Spinal cord (tissue), 10 donors: ENCODE data around the gene WDR54. TPM values are rescaled to one million over a fixed set of nuclear protein-coding genes. Genes with fewer than 3 reads are reported as not detected.

Experiments used
- DNase-seq, 6 donors: peaks; one replicate each; pipeline versions ENCODE4 v3.0.0 to v3.0.0-alpha.2; 2013 to 2015; ENCODE audit warnings: low spot score in 6 of 6, low read depth in 4 of 6
- H3K27ac ChIP-seq: one replicate; pipeline ENCODE4 v1.5.1; 2013; ENCODE audit warnings: low read depth, low read length, control low read depth
- H3K27me3 ChIP-seq: one replicate; pipeline ENCODE4 v1.6.1; 2013; ENCODE audit warnings: low read length; ENCODE audit not compliant: control insufficient read depth, insufficient read depth
- H3K36me3 ChIP-seq: one replicate; pipeline ENCODE4 v1.6.1; 2013; ENCODE audit warnings: low read length; ENCODE audit not compliant: control insufficient read depth, insufficient read depth
- H3K4me1 ChIP-seq: one replicate; pipeline ENCODE4 v1.6.1; 2013; ENCODE audit warnings: low read length; ENCODE audit not compliant: control insufficient read depth, insufficient read depth
- H3K4me3 ChIP-seq: one replicate; pipeline ENCODE4 v1.5.1; 2013; ENCODE audit warnings: low read depth, low read length, control low read depth
- H3K9me3 ChIP-seq: one replicate; pipeline ENCODE4 v1.6.1; 2013; ENCODE audit warnings: low read length; ENCODE audit not compliant: control insufficient read depth, insufficient read depth
- WGBS: methylation state at CpG from one replicate; pipeline ENCODE4 v1.1.5; 2013; ENCODE audit warnings: missing lambda C conversion rate; ENCODE audit not compliant: insufficient coverage; 5-methylcytosine and 5-hydroxymethylcytosine counted together
- polyA plus RNA-seq, 2 donors: library from polyadenylated mRNA; unstranded; fragments of 120-200 nt; gene quantifications; one replicate each; pipeline ENCODE4 v1.2.1, GENCODE V29; 2013; ENCODE audit not compliant: insufficient read length in 2 of 2
- total RNA-seq, 2 donors: library from RNA; depleted of rRNA in 1 of 2; stranded (reverse); fragments of 120-200 nt in 1 of 2; fragments of >200 nt in 1 of 2; gene quantifications; one replicate each; pipeline versions ENCODE4 v1.2.3 to v1.2.4, GENCODE V29; 2013 to 2014
- donor health status: healthy.

WDR54 gene
- total and polyA plus RNA-seq, 4 donors, result 17.0 to 40.5 (median 37.7) TPM

DNA sequence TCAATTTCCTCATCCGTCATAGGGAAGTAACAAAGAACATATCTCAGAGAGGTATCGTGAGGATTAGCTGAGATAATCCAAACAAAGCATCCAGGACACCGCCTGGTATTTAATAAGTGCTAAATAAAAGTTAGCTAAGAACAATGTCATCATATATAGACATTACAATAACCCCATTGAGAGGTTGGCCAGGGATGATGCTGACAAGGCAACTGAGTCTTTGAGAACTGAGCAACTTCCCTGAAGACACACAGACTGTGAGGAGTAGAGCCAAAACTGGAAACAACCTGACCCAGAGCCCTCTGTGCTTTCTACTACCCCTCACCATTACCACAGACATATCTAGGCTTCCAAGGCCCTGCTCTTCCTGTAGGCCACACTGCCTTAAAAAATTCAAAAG, 39.8 kb upstream of the WDR54 start:
- no CpG with 5 or more reads among the region's 3 CpGs for WGBS

DNA sequence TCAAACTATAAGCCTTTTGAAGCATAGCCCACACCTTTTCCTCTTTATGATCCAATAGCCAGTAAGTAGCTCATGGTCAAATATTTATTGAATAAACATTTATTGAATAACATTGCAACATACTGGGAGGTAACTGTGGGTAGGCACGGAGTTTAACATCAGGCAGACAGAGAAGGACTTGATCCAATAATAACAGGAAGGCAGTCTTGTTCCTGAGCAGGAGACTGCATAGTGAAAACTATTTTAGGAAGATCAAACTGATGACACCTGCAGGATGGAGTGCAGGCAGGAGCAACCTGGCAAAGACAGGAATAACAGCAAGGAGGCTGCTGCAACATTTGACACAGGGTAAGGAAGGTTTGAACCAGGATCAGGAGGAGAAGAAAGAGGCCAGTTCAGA, 38.3 kb upstream of the WDR54 start:
- peak in 1 of 6 donors; percentile 38 for DNase-seq
- Histone ChIP-seq H3K36me3 (no peaks in the 10 kb centered on the region), H3K27me3 (no peaks in the 10 kb centered on the region), H3K4me1 (peaks cover 17% of the 10 kb centered on the region), H3K9me3 (no peaks in the 10 kb centered on the region), H3K27ac (no peak overlapping the region), H3K4me3 (no peak overlapping the region)
- WGBS, result no CpG with 5 or more reads among the region's 1 CpG

More for the DNA sequence above, 39.8 kb upstream of the WDR54 start:
- Histone ChIP-seq H3K27ac (no peak overlapping the region), H3K36me3 (peaks cover 13% of the 10 kb centered on the region), H3K4me3 (no peak overlapping the region), H3K4me1 (peaks cover 22% of the 10 kb centered on the region), H3K27me3 (no peaks in the 10 kb centered on the region), H3K9me3 (no peaks in the 10 kb centered on the region)
- DNase-seq, result no peak

DNA sequence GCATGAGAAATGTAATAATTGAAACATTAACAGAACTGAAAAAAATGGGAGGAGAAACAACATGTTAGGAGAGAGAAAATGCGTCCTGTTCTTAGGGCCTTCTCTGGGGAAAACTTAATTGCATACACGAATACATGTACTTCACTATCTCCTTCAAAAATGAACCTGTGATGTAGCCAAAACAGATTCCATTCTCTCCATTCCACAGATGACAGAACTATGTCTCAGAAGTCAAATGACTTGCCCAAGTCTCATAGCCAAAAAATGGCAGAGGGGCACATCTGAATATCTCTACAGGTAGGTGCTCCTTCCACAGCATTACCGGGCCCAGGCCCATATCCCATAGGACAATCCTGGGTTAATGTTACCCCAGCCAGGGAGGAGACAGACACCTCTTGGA, 37.5 kb upstream of the WDR54 start:
- no peaks in the 10 kb centered on the region for H3K27me3 ChIP-seq
- peaks cover 17% of the 10 kb centered on the region for H3K4me1 ChIP-seq
- H3K4me3 ChIP-seq, result no peak overlapping the region
- no peaks in the 10 kb centered on the region for H3K36me3 ChIP-seq
- no peak for DNase-seq
- H3K27ac ChIP-seq, result no peak overlapping the region
- H3K9me3 ChIP-seq, result no peaks in the 10 kb centered on the region
- WGBS, result 100% methylated on average over 1 of the region's 3 CpGs

DNA sequence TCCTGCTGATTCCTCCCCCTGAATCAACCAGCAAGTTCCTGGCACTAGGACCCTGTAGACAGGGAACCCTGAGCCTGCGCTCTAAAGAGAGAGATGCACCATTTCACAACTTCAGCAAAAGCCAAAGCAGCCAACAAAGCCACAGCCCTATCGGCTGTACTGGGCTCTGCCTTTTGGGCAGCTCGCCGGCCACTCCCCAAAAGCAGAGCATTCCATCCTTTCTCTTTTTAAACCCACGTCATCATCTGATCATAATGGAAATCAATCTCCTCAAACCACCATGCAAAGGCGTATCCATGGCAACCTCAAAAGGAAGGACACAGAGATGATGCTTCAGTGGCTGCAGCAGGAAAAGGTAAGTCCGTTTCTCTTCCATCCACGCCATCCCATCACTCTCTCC, 36.1 kb upstream of the WDR54 start:
- Histone ChIP-seq H3K27ac (no peak overlapping the region), H3K36me3 (no peaks in the 10 kb centered on the region), H3K4me3 (peak overlapping the region; percentile 26), H3K4me1 (peaks cover 5% of the 10 kb centered on the region), H3K27me3 (no peaks in the 10 kb centered on the region), H3K9me3 (no peaks in the 10 kb centered on the region)
- WGBS, result 42% methylated on average over 6 of the region's 8 CpGs
- peak in 5 of 6 donors; percentile 51 to 93 (median 70) for DNase-seq

GRCh38 chr2:74387346-74387745, 34.2 kb upstream of the WDR54 start:
- Histone ChIP-seq H3K27me3 (no peaks in the 10 kb centered on the region), H3K4me3 (no peak overlapping the region), H3K36me3 (no peaks in the 10 kb centered on the region), H3K4me1 (peaks cover 2% of the 10 kb centered on the region), H3K9me3 (no peaks in the 10 kb centered on the region), H3K27ac (no peak overlapping the region)
- 100% methylated on average over 1 of the region's 1 CpG for WGBS
- DNase-seq, result no peak

DNA sequence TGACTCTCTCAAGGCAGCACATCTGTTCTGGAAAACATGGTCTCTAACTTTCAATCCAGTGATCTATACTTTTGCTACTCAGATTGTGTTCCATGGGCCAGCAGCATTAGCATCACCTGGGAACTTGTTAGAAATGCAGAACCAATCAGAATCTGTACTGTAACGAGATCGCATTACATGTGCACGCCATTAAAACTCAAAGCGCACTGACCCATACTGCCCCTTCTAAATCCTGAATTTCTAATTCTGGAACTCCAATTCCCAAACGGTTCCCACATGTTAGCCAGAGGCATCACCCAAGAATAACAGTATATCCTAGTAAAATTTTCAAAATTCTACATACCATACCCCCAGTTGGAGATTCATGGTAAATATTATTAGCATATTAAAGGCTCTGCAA, 30.9 kb upstream of the WDR54 start:
- Histone ChIP-seq H3K27ac (no peak overlapping the region), H3K4me1 (peaks cover 4% of the 10 kb centered on the region), H3K36me3 (no peaks in the 10 kb centered on the region), H3K9me3 (no peaks in the 10 kb centered on the region), H3K4me3 (peak overlapping the region; percentile 56), H3K27me3 (no peaks in the 10 kb centered on the region)
- no peak for DNase-seq
- 48% methylated on average over 4 of the region's 5 CpGs for WGBS

DNA sequence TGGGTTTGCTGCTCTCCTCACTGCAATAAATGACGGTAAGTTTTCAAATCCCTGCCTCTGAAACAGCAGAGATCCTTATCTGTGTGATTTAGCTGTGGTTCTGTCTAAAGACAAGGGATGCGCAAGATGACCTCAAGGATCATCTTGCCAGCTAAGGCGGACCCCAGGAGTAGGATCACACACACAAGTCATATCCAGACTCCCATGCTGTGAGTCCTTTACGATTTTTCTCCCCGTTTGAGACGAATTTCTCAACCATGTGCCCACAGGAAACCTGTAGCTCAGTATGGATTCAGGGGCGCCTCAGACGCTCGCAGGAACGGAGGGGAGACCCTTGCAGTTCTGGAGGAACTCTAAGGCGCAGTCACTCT, 30.3 kb upstream of the WDR54 start:
- peak in 1 of 6 donors; percentile 57 for DNase-seq

GRCh38 chr2:74391580-74392448, 29.7 kb upstream of the WDR54 start:
- no peaks in the 10 kb centered on the region for H3K36me3 ChIP-seq
- WGBS, result 2% methylated on average over 55 of the region's 62 CpGs
- H3K27ac ChIP-seq, result peak overlapping the region; percentile 80
- H3K4me3 ChIP-seq, result peak overlapping the region; percentile 56
- peaks cover 4% of the 10 kb centered on the region for H3K4me1 ChIP-seq
- no peaks in the 10 kb centered on the region for H3K27me3 ChIP-seq
- peak; percentile 90 to 98 (median 91) for DNase-seq
- no peaks in the 10 kb centered on the region for H3K9me3 ChIP-seq

More for the DNA sequence above, 30.3 kb upstream of the WDR54 start:
- Histone ChIP-seq H3K27ac (peak overlapping the region; percentile 80), H3K4me1 (peaks cover 4% of the 10 kb centered on the region), H3K27me3 (no peaks in the 10 kb centered on the region), H3K36me3 (no peaks in the 10 kb centered on the region), H3K9me3 (no peaks in the 10 kb centered on the region), H3K4me3 (peak overlapping the region; percentile 56)
- 1% methylated on average over 10 of the region's 11 CpGs for WGBS

DNA sequence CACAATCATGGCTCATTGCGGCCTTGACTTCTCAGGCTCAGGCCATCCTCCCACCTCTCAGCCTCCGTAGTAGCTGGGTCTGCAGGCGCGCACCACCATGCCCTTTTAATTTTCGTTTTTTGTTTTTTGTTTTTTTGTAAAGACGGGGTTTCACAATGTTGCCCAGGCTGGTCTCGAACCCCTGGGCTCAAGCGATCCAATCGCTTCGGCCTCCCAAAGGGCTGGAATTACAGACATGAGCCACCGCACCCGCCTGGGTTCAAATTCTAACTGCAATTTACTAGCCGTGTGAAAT, 29.1 kb upstream of the WDR54 start:
- H3K4me1 ChIP-seq, result peaks cover 4% of the 10 kb centered on the region
- no peak for DNase-seq
- no peaks in the 10 kb centered on the region for H3K9me3 ChIP-seq
- H3K27me3 ChIP-seq, result no peaks in the 10 kb centered on the region
- H3K4me3 ChIP-seq, result no peak overlapping the region
- WGBS, result 51% methylated on average over 3 of the region's 13 CpGs
- H3K36me3 ChIP-seq, result no peaks in the 10 kb centered on the region
- no peak overlapping the region for H3K27ac ChIP-seq

DNA sequence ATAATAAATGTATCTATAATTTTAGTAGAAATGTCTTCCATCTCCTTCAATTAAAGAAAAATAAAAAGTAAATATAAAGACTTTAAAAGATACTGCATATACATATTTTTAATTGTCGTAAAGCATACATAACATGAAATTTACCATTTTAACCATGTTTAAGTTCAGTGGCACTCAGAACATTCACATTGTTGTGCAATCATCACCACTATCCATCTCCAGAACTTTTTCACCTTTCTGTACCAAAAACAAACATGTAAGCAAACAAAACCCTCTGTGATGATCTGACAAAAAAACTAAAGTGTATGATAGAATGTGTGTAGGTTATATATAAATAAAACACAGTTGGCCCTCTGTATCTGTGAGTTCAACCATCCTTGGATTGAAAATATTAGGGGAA, 28.0 kb upstream of the WDR54 start:
- no peaks in the 10 kb centered on the region for H3K36me3 ChIP-seq
- no peak for DNase-seq
- peaks cover 4% of the 10 kb centered on the region for H3K4me1 ChIP-seq
- WGBS, result 100% methylated on average over 1 of the region's 1 CpG
- no peak overlapping the region for H3K4me3 ChIP-seq
- H3K27ac ChIP-seq, result no peak overlapping the region
- H3K27me3 ChIP-seq, result no peaks in the 10 kb centered on the region
- H3K9me3 ChIP-seq, result no peaks in the 10 kb centered on the region
